Adrenal gland (tissue), 12 donors: ENCODE measurements around the gene GPC5. TPM values are rescaled to one million over a fixed set of nuclear protein-coding genes. Genes with fewer than 3 reads are reported as not detected.
"Not testable (repeated sequence)": the region's sequence is repeated elsewhere in the genome, so short reads cannot be mapped to it uniquely, and the experiment has no call there.

Source experiments
- DNase-seq, 7 donors: peaks; one replicate each; pipeline ENCODE4 v3.0.0-alpha.2; 2019 to 2020
- H3K27ac ChIP-seq, 5 donors: fragments of 200-600 bp; sonication (generic) in 4 of 5; 1 replicate in 3 of 5; 2 replicates in 2 of 5; pipeline versions ENCODE4 v1.5.1 to v1.8.0; 2016 to 2020; ENCODE audit warnings: mild to moderate bottlenecking in 1 of 5
- H3K27me3 ChIP-seq: fragments of 200-600 bp; 2 replicates; pipeline ENCODE4 v1.8.0; 2021
- H3K36me3 ChIP-seq, 2 donors: fragments of 200-600 bp; replicated peaks in 1 of 2; 1 replicate in 1 of 2; 2 replicates in 1 of 2; pipeline versions ENCODE4 v1.5.1 to v1.8.0; 2018 to 2022
- H3K4me1 ChIP-seq, 2 donors: fragments of 200-600 bp; replicated peaks in 1 of 2; 1 replicate in 1 of 2; 2 replicates in 1 of 2; pipeline versions ENCODE4 v1.5.1 to v1.8.0; 2018 to 2021
- H3K4me3 ChIP-seq, 4 donors: fragments of 200-600 bp; sonication (generic) in 3 of 4; one replicate each; pipeline ENCODE4 v1.5.1; 2016 to 2018
- H3K9me3 ChIP-seq, 3 donors: fragments of 200-600 bp; sonication (generic) in 1 of 3; replicated peaks in 1 of 3; 1 replicate in 2 of 3; 2 replicates in 1 of 3; pipeline versions ENCODE4 v1.5.1 to v1.8.0; 2016 to 2021
- CTCF ChIP-seq, 6 experiments: fragments of 450-650 bp in 4 of 6; fragments of 200-600 bp in 2 of 6; sonication (generic) in 1 of 6; IDR thresholded peaks; 1 replicate in 5 of 6; 2 replicates in 1 of 6; pipeline versions ENCODE4 v1.5.1 to v1.8.0; 2016 to 2021; ENCODE audit warnings: antibody characterized with exemption in 6 of 6, mild to moderate bottlenecking in 2 of 6, moderate library complexity in 1 of 6
- POLR2A ChIP-seq, 2 donors: fragments of 450-650 bp; IDR thresholded peaks; one replicate each; pipeline ENCODE4 v1.6.1; 2017; ENCODE audit warnings: antibody characterized with exemption in 2 of 2, mild to moderate bottlenecking in 2 of 2, moderate library complexity in 1 of 2
- WGBS, 4 donors: extraction: QIAGEN DNeasy Blood & Tissue Kit in 2 of 4; methylation state at CpG; one replicate each; pipeline versions ENCODE4 v1.1.5 to v1.1.7; 2013 to 2017; 5-methylcytosine and 5-hydroxymethylcytosine counted together
- intact Hi-C, 2 donors: fragments of 100-400 bp; cut with DNase I; formaldehyde crosslinking; loops; one replicate each; pipeline versions ENCODE4 v1.14.1 to v1.15.0; 2022 to 2023
- polyA plus RNA-seq, 3 donors: library from polyadenylated mRNA; stranded (reverse); fragments of 200-250 nt in 2 of 3; fragments of 350-450 nt in 1 of 3; fragmentation: Illumina TruSeq in 1 of 3; extraction: RNeasy Lipid Tissue Mini Kit (QIAGEN cat#74804) in 1 of 3; gene quantifications; one replicate each; pipeline ENCODE4 v1.2.3, GENCODE V29; 2013 to 2014
- total RNA-seq, 9 donors: library from RNA; depleted of rRNA in 4 of 9; stranded (reverse); fragments of >200 nt in 4 of 9; fragments of 120-200 nt in 1 of 9; fragmentation: NEBNext Ultra II Directional in 1 of 9; extraction: Animal tissue kit (Norgen Biotek cat#: 25700) in 1 of 9; gene quantifications; one replicate each; pipeline versions ENCODE4 v1.1.0 to v1.2.4, GENCODE V29; 2013 to 2023
- donor health status: healthy with polysubstance abuse.
- donor health status: Bipolar disorder and iron deficiency.
- donor health status: DM: yes; HTN: yes; CAD: no.
- donor health status: DM: no; HTN: no; CAD: no.
- donor health status: DM: no; HTN: no; CAD: no.
- donor health status: DM: yes; HTN: yes; CAD: no.

Gene GPC5
- total and polyA plus RNA-seq, 12 donors: 0.24 to 7.7 (median 2.1) TPM; not detected in 4

- no peak for DNase-seq
- no peak for TF ChIP-seq POLR2A (IDR thresholded peaks at IDR 0.05)
- Histone ChIP-seq H3K4me1 (no peaks in the 10 kb centered on the region), H3K36me3 (no peaks in the 10 kb centered on the region), H3K27ac (no peak overlapping the region), H3K27me3 (no peaks in the 10 kb centered on the region), H3K4me3 (no peak overlapping the region), H3K9me3 (no peaks in the 10 kb centered on the region)
- WGBS, 4 donors: 63 to 75% (median 72%) methylated on average over 1 of the region's 1 CpG
- intact Hi-C loops: no loop called here
These were observed 872.6 kb downstream of the GPC5 start for GRCh38 chr13:92270990-92271389.

DNA sequence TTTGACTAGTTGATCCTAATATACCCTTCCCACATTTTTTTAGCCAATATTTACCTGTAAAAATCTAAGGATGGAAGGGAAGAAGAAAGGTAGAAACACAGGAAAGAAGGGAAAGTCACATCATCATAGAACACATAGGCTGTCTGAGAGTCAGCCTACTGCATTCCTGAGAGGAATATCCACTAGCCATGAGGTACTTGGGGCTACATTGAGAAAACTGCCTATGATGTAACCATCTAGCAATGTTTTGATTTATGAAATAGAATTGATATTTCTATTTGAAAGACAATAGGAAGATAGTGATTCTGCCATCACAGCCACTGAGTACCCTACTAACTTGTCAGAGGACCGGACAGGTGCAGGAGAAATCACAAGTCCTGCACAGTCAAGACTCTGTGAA lies 873.8 kb downstream of the GPC5 start:
- Histone ChIP-seq H3K36me3 (no peaks in the 10 kb centered on the region), H3K27ac (no peak overlapping the region), H3K9me3 (no peaks in the 10 kb centered on the region), H3K4me1 (no peaks in the 10 kb centered on the region), H3K4me3 (no peak overlapping the region), H3K27me3 (no peaks in the 10 kb centered on the region)
- no peak for DNase-seq
- TF ChIP-seq POLR2A (IDR thresholded peaks at IDR 0.05) (no peak), CTCF (IDR thresholded peaks at IDR 0.05) (no peak)
- intact Hi-C loops: no loop called here
- WGBS, 4 donors: 90 to 100% (median 97%) methylated on average over 1 of the region's 1 CpG

- H3K4me3 ChIP-seq, H3K36me3 ChIP-seq, H3K27me3 ChIP-seq, H3K4me1 ChIP-seq, intact Hi-C loops, H3K9me3 ChIP-seq, DNase-seq, H3K27ac ChIP-seq: not testable (repeated sequence)
- 71 to 86% (median 78%) methylated on average over 5 to 8 of the region's 8 CpGs for whole genome bisulfite sequencing, 4 donors
These were observed 882.6 kb downstream of the GPC5 start for GRCh38 chr13:92280986-92281385.

DNA sequence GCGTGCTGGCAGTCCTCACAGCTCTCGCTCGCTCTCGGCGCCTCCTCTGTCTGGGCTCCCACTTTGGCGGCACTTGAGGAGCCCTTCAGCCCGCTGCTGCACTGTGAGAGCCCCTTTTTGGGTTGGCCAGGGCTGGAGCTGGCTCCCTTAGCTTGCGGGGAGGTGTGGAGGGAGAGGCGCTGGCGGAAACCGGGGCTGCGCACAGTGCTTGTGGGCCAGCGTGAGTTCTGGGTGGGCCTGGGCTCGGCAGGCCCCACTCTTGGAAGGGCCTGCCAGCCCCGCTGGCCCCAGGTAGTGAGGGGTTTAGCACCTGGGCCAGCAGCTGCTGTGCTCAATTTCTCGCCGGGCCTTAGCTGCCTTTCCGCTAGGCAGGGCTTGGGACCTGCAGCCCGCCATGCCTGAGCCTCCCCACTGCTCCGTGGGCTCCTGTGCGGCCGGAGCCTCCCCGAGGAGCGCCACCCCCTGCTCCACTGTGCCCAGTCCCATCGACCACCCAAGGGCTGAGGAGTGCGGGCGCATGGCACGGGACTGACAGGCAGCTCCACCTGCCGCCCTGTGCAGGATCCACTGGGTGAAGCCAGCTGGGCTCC lies 892.4 kb downstream of the GPC5 start:
- H3K27me3 ChIP-seq, DNase-seq, H3K27ac ChIP-seq, H3K4me3 ChIP-seq, intact Hi-C loops, H3K36me3 ChIP-seq, H3K9me3 ChIP-seq, H3K4me1 ChIP-seq: not testable (repeated sequence)
- 93 to 97% (median 96%) methylated on average over 7 to 29 of the region's 29 CpGs for WGBS, 4 donors

DNA sequence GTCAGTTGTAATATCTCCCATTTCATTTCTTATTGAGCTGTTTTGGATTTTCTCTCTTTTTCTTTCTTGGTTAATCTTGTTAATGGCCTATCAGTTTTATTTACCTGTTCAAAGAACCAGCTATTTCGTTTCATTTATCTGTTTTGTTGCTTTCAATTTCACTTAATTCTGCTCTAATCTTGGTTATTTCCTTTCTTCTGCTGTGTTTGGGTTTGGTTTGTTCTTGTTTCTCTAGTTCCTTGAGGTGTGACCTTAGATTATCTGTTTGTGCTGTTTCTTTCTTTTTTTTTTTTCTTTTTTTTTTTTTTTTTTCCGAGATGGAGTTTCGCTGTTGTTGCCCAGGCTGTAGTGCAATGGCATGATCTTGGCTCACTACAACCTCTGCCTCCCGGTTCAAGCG lies 896.1 kb downstream of the GPC5 start:
- 80 to 90% (median 86%) methylated on average over 5 of the region's 5 CpGs for WGBS, 4 donors
- H3K36me3 ChIP-seq, H3K27ac ChIP-seq, H3K9me3 ChIP-seq, DNase-seq, intact Hi-C loops, H3K4me3 ChIP-seq, H3K27me3 ChIP-seq, H3K4me1 ChIP-seq: not testable (repeated sequence)

GRCh38 chr13:92296154-92296671 lies 897.8 kb downstream of the GPC5 start:
- 65 to 88% (median 79%) methylated on average over 2 to 3 of the region's 3 CpGs for WGBS, 4 donors
- H3K27me3 ChIP-seq, intact Hi-C loops: not testable (repeated sequence)

More at GRCh38 chr13:92296154-92296671, 897.8 kb downstream of the GPC5 start:
- H3K9me3 ChIP-seq, H3K27ac ChIP-seq, DNase-seq, H3K4me1 ChIP-seq, H3K36me3 ChIP-seq, H3K4me3 ChIP-seq: not testable (repeated sequence)
